ENCODE measurements around the gene DCT. TPM values are rescaled to one million over a fixed set of nuclear protein-coding genes. Genes with fewer than 3 reads are reported as not detected.

Gene DCT
- total and polyA plus RNA-seq, 2 of the 8 experiments (the other 6 are each of a cell fraction or from before 2014, with no cell fraction given), result 0.02 TPM; not detected in 1

DNA sequence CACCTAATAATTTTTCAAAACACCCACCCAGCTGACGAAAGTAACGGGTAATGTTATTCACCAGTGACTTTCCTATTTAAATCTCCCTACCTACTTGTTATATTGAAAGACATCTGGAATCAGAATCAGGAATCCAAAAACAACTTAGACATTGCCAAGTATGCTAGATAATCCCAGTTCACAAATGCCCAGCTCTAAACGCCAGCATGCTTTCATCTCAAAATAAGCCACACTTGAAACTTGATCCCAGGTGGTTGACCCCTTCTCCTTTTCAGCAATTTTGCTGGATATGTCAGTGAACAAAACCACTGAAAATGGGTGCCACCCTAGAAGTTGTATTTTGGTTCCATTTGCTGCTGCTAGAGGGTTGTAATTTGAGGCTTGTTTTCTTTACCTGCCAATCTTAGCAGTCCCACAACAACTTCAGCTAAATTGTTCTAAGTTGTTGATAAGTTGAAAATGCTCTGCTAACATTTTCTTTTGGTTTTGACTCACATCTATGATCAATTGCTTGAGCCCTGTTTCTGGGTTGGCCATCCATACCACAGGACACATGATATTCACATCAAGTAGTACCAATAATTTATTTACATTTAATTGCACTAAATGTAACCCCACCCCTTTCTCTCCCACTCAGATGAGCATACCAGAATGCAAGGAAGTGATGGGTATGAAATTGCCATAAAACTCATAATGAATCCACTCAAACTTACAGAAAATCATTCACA lies 66.4 kb downstream of the DCT start:
- DNase-seq (ENCODE audit: low read depth in 1 of 2, low spot score in 2 of 2) (no peak), FAIRE-seq (no peak)
- H2AK5ac ChIP-seq (ENCODE audit: low read depth, low read length), result no peak overlapping the region
- H2AFZ ChIP-seq (ENCODE audit: low read length), result no peak overlapping the region
- peaks cover 0 to 6% of the 10 kb centered on the region in 2 experiments; a peak in 2 of 4 replicates for H3K9me3 ChIP-seq (ENCODE audit: insufficient read depth in 2 of 2, low read depth in 1 of 2, low read length in 1 of 2)
- no peak overlapping the region for H2BK20ac ChIP-seq (ENCODE audit: low read length)
- CTCF ChIA-PET (ENCODE audit: partially characterized antibody), result no interaction called here
- no peak overlapping the region for H3K56ac ChIP-seq (replicated peaks; ENCODE audit: insufficient read length, low read depth, low read length)
- TF ChIP-seq SP2 (IDR thresholded peaks at IDR 0.05; ENCODE audit: low read length) (no peak), YY1 (IDR thresholded peaks at IDR 0.05; ENCODE audit: low read depth, low read length) (no peak), NANOG (IDR thresholded peaks at IDR 0.05; ENCODE audit: insufficient read depth, low read depth, low read length, poor library complexity, severe bottlenecking) (no peak)
- POLR2A ChIA-PET (ENCODE audit: partially characterized antibody), result no interaction called here
- H4K5ac ChIP-seq (ENCODE audit: insufficient read length, low read depth, low read length), result no peak overlapping the region
- H3K23ac ChIP-seq (ENCODE audit: insufficient read length), result no peak overlapping the region
- H4K91ac ChIP-seq (replicated peaks; ENCODE audit: insufficient read length, low read length), result no peak overlapping the region
- H3K18ac ChIP-seq (ENCODE audit: extremely low read depth, low read length), result no peak overlapping the region
- WGBS, 2 experiments (ENCODE audit: extremely low coverage in 1 of 2, insufficient coverage in 1 of 2, insufficient read length in 1 of 2, insufficient replicate concordance in 2 of 2, low coverage in 1 of 2, low lambda C conversion rate in 2 of 2, missing lambda C conversion rate in 1 of 2), result 79% methylated on average over 3 of the region's 3 CpGs; no CpG with 5 or more reads in 1 of the 2 experiments
- H3K4me1 ChIP-seq (replicated peaks in 1 of 4; ENCODE audit: control insufficient read depth in 3 of 4, insufficient read depth in 4 of 4, low read length in 3 of 4), result no peaks in the 10 kb centered on the region
- H3K27ac ChIP-seq (ENCODE audit: low read depth, low read length), result no peak overlapping the region
- no peak overlapping the region for H3K9ac ChIP-seq (replicated peaks in 1 of 4; ENCODE audit: extremely low read depth in 1 of 4, low read depth in 3 of 4, low read length in 3 of 4)
- H2BK120ac ChIP-seq (replicated peaks; ENCODE audit: low read depth, low read length), result no peak overlapping the region
- no peak overlapping the region for H3K4me2 ChIP-seq (ENCODE audit: insufficient read depth in 1 of 2, low read depth in 2 of 2, low read length in 2 of 2)
- H2BK5ac ChIP-seq (ENCODE audit: low read depth, low read length), result no peak overlapping the region
- H3K27me3 ChIP-seq (replicated peaks in 1 of 4; ENCODE audit: control insufficient read depth in 3 of 4, extremely low read depth in 1 of 4, insufficient read depth in 3 of 4, low read length in 3 of 4), result no peaks in the 10 kb centered on the region
- H3K4me3 ChIP-seq (ENCODE audit: extremely low read depth in 1 of 4, insufficient read depth in 2 of 4, low read depth in 3 of 4, low read length in 4 of 4), result no peak overlapping the region
- H3K79me2 ChIP-seq (ENCODE audit: control insufficient read depth in 1 of 2, insufficient read depth in 2 of 2, low read length in 2 of 2), result no peaks in the 10 kb centered on the region
- H3K4ac ChIP-seq (replicated peaks; ENCODE audit: insufficient read length, low read depth, low read length), result no peak overlapping the region
- H2BK15ac ChIP-seq (ENCODE audit: low read length), result no peak overlapping the region
- H2BK12ac ChIP-seq (ENCODE audit: low read depth, low read length), result no peak overlapping the region
- no peak overlapping the region for H4K8ac ChIP-seq (ENCODE audit: extremely low read depth, insufficient read depth, low read length)
- H3K36me3 ChIP-seq (ENCODE audit: control insufficient read depth in 2 of 4, insufficient read depth in 4 of 4, low read length in 3 of 4), result no peaks in the 10 kb centered on the region
- H4K20me1 ChIP-seq (replicated peaks in 1 of 2; ENCODE audit: control insufficient read depth in 1 of 2, insufficient read depth in 2 of 2, low read length in 2 of 2), result no peaks in the 10 kb centered on the region
- no peak overlapping the region for H3K14ac ChIP-seq (ENCODE audit: insufficient read length)
- H3K79me1 ChIP-seq (ENCODE audit: low read depth, low read length), result no peaks in the 10 kb centered on the region
- H3K23me2 ChIP-seq (ENCODE audit: low read depth, low read length), result no peaks in the 10 kb centered on the region

Data from H1 (cell line).